AG09319 (cell line): ENCODE data around the gene GNB4.

ENCODE experiments used
- DNase-seq: peaks from one replicate; pipeline ENCODE4 v3.0.0-alpha.2; 2010; ENCODE audit warnings: low read depth; ENCODE audit errors: extremely low read depth
- CTCF ChIP-seq: IDR thresholded peaks from 2 replicates; pipeline ENCODE4 v1.5.1; 2011; ENCODE audit warnings: low read depth, mild to moderate bottlenecking, inconsistent platforms, low read length, moderate library complexity

Gene GNB4

GRCh38 chr3:179369621-179370020 lies 81.6 kb downstream of the GNB4 start:
- no peak for DNase-seq
- TF ChIP-seq CTCF: no peak

- no peak for DNase-seq
- TF ChIP-seq CTCF: no peak
Measured at GRCh38 chr3:179363332-179363731, 87.9 kb downstream of the GNB4 start.

DNA sequence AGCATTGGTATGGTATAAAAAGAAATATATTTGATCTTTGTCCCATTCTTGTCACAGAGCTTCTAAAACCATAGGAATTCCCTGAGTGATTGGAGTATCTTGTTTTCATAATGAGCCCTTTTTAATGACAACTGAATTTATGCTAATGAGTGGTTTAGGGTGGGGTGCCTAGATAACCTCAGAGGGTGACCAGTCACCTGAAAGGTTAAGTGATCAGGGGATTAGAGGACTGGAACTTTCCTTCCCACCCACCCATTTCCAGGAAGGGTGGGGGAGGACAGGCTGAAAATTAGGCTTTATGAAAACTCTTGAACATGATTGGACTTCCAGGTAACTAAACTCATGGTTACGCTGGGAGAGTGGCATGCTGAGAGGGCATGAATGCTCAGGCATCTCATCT lies 95.3 kb downstream of the GNB4 start:
- DNase-seq: no peak
- TF ChIP-seq CTCF: no peak

- no peak for TF ChIP-seq CTCF
- no peak for DNase-seq
Measured at GRCh38 chr3:179348325-179349013, 102.8 kb downstream of the GNB4 start.

DNA sequence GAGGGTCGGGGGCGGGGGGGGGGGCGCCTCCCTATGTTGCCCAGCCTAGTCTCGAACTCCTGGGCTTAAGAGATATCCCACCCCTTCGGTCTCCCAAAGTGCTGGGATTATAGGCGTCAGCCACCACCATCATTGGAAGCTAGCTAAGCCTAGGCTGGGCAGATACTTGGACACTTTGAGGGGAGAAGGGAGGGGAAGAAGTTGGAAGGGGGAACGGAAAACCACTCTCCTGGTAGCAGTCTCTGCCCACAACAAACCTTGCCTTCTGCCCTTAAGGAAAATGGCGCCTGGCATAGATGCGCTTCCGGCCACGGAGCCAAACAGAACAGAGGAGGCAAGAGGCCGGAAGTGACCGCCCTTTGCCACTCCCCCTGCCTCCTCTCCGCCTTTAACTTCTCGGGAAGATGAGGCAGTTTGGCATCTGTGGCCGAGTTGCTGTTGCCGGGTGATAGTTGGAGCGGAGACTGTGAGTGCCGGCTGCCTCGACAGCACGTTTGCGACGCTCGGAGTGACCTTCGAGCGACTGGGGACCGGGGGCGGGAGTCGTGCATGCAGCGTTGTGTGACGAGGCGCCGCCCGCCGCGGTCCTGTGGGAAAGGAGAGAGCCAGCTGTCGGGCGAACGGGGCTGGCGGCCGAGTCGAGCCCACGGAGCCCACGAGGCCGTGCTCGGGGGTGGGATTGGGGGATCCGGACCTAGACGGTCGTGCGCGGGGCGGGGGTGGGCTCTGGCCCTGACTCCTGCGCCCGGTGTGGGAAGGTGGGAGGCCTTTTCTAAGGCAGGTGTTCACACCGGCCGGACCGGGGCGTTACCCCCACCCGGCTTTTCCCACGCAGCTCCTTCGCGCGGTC lies 103.7 kb downstream of the GNB4 start, which contains the start of gene MFN1:
Gene MFN1, plus strand, starts transcription at position 365 of the 850 bp plus-strand sequence. CDS start 1,143 bp downstream, outside the sequence.
- peak; percentile 88 for DNase-seq
- no peak for TF ChIP-seq CTCF
